K562 (cell line): ENCODE measurements around the gene MSANTD1. TPM values are rescaled to one million over a fixed set of nuclear protein-coding genes. Genes with fewer than 3 reads are reported as not detected.

Experiments
- ATAC-seq: fragments of 200-7000 bp; cut with Tn5 transposase; 3 replicates; pipeline ENCODE4 v1.9.1; 2020; ENCODE audit warnings: moderate library complexity
- BruUV-seq: library from RNA; stranded (reverse); fragments of 400-500 nt; replicated peaks from 2 replicates; lab custom pipeline; 2021; lab: Mats Ljungman, UMichigan
- CTCF ChIA-PET: fragments of 300-600 bp; formaldehyde crosslinking; extraction: SDS; loops from one replicate; lab custom pipeline; 2021; ENCODE audit warnings: low intra/inter-chr PET ratio; lab: Yijun Ruan, JAX
- POLR2A ChIA-PET: fragments of 300-600, 350-650 bp; sonication (Branson Sonifier 250); formaldehyde crosslinking; extraction: SDS; loops from one replicate; lab custom pipeline; 2021; ENCODE audit warnings: antibody characterized with exemption, inconsistent platforms; lab: Yijun Ruan, JAX
- DNase-seq, 4 experiments: peaks; one replicate each; pipeline versions ENCODE4 v3.0.0 to v3.0.0-alpha.2; 2011 to 2018; ENCODE audit warnings: low spot score in 3 of 4, mixed read lengths in 3 of 4; ENCODE audit errors: extremely low read depth in 1 of 4
- FAIRE-seq: peaks from 2 replicates; lab custom pipeline; 2011; peaks lifted over from hg19 to GRCh38; lab: Jason Lieb, UNC
- H2AFZ ChIP-seq: 2 replicates; pipeline ENCODE4 v1.6.0; 2011; ENCODE audit warnings: low read depth, low read length, control low read depth, inconsistent platforms
- H3K27ac ChIP-seq: fragments of 200-600 bp; 3 replicates; pipeline ENCODE4 v1.8.0; 2011; ENCODE audit warnings: low read depth, mild to moderate bottlenecking, control low read depth, inconsistent platforms, low read length, moderate library complexity, mixed read lengths; ENCODE audit errors: extremely low read depth
- H3K27me3 ChIP-seq, 2 experiments: fragments of 300-600 bp in 1 of 2; 2 replicates in 1 of 2; 3 replicates in 1 of 2; pipeline versions ENCODE4 v1.6.0 to v1.8.0; 2011; ENCODE audit warnings: inconsistent platforms in 2 of 2, low read length in 2 of 2, mild to moderate bottlenecking in 1 of 2, mixed read lengths in 1 of 2, moderate library complexity in 1 of 2; ENCODE audit not compliant: control insufficient read depth in 2 of 2, insufficient read depth in 2 of 2
- H3K36me3 ChIP-seq: fragments of 300-600 bp; 3 replicates; pipeline ENCODE4 v1.8.0; 2011; ENCODE audit warnings: mild to moderate bottlenecking, low read length, inconsistent platforms; ENCODE audit not compliant: control insufficient read depth, insufficient read depth
- H3K4me1 ChIP-seq, 2 experiments: fragments of 200-600 bp in 1 of 2; replicated peaks in 1 of 2; 2 replicates in 1 of 2; 3 replicates in 1 of 2; pipeline versions ENCODE4 v1.5.1 to v1.8.0; 2011; ENCODE audit warnings: inconsistent platforms in 2 of 2, low read length in 2 of 2, mild to moderate bottlenecking in 1 of 2, mixed read lengths in 1 of 2, moderate library complexity in 1 of 2; ENCODE audit not compliant: control insufficient read depth in 2 of 2, insufficient read depth in 2 of 2
- H3K4me2 ChIP-seq: 2 replicates; pipeline ENCODE4 v1.6.1; 2011; ENCODE audit warnings: low read length, control low read depth, inconsistent platforms, mixed read lengths; ENCODE audit not compliant: insufficient read depth
- H3K4me3 ChIP-seq: fragments of 200-600 bp; sonication (generic), shearing (Covaris generic); 2 replicates; pipeline ENCODE4 v1.5.1; 2016; ENCODE audit warnings: control low read depth, inconsistent platforms
- H3K79me2 ChIP-seq: fragments of 200-600 bp; 3 replicates; pipeline ENCODE4 v1.8.0; 2011; ENCODE audit warnings: low read length, inconsistent platforms; ENCODE audit not compliant: control insufficient read depth, insufficient read depth
- H3K9ac ChIP-seq, 2 experiments: 2 replicates each; pipeline versions ENCODE4 v1.6.0 to v1.6.1; 2011; ENCODE audit warnings: low read depth in 2 of 2, low read length in 2 of 2, control low read depth in 1 of 2, inconsistent platforms in 1 of 2, mild to moderate bottlenecking in 1 of 2, mixed read lengths in 1 of 2; ENCODE audit not compliant: insufficient read depth in 1 of 2
- H3K9me1 ChIP-seq: one replicate; pipeline ENCODE4 v1.6.0; 2011; ENCODE audit warnings: inconsistent platforms, mild to moderate bottlenecking, low read length, moderate library complexity; ENCODE audit not compliant: control insufficient read depth, insufficient read depth
- H3K9me3 ChIP-seq: replicated peaks from 2 replicates; pipeline ENCODE4 v1.5.1; 2011; ENCODE audit warnings: low read depth, low read length, inconsistent platforms; ENCODE audit not compliant: control insufficient read depth, insufficient read depth
- H4K20me1 ChIP-seq: replicated peaks from 2 replicates; pipeline ENCODE4 v1.6.1; 2011; ENCODE audit warnings: low read length, inconsistent platforms, mixed read lengths; ENCODE audit not compliant: control insufficient read depth, insufficient read depth
- ARID2 ChIP-seq: fragments of 450-650 bp; IDR thresholded peaks from 2 replicates; pipeline ENCODE4 v1.6.1; 2017; ENCODE audit warnings: antibody characterized with exemption, mild to moderate bottlenecking
- CHCHD3 ChIP-seq: fragments of 250-450 bp; sonication (Bioruptor Pico); IDR thresholded peaks from 2 replicates; pipeline ENCODE4 v2.1.2; 2022; ENCODE audit warnings: mild to moderate bottlenecking
- HIVEP1 ChIP-seq: fragments of 250-450 bp; sonication (Bioruptor Pico); IDR thresholded peaks from 2 replicates; pipeline ENCODE4 v1.4.0; 2020; ENCODE audit warnings: mild to moderate bottlenecking
- HMG20A ChIP-seq: fragments of 450-650 bp; formaldehyde crosslinking; conservative IDR thresholded peaks from 2 replicates; pipeline ENCODE4 v1.4.0; 2020; ENCODE audit warnings: mild to moderate bottlenecking, mixed read lengths
- MTA2 ChIP-seq: fragments of 450-650 bp; IDR thresholded peaks from 2 replicates; pipeline ENCODE4 v1.6.1; 2016; ENCODE audit warnings: low read depth
- MTA3 ChIP-seq: fragments of 450-650 bp; formaldehyde crosslinking; IDR thresholded peaks from 2 replicates; pipeline ENCODE4 v1.6.1; 2017; ENCODE audit warnings: mild to moderate bottlenecking, borderline replicate concordance
- RBM25 ChIP-seq: fragments of 200-400 bp; formaldehyde crosslinking; IDR thresholded peaks from 2 replicates; pipeline ENCODE4 v1.6.1; 2018; ENCODE audit warnings: low read length, low read depth, moderate library complexity; ENCODE audit not compliant: severe bottlenecking
- RUNX1 ChIP-seq: sonication (generic); IDR thresholded peaks from 2 replicates; pipeline ENCODE4 v1.6.1; 2016; ENCODE audit warnings: antibody characterized with exemption, low read depth
- SMAD3 ChIP-seq: fragments of 450-650 bp; formaldehyde crosslinking; conservative IDR thresholded peaks from 2 replicates; pipeline ENCODE4 v1.4.0; 2020; ENCODE audit warnings: mild to moderate bottlenecking
- ZC3H4 ChIP-seq: sonication (generic); formaldehyde crosslinking; IDR thresholded peaks from 2 replicates; pipeline ENCODE4 v1.9.0; 2021; ENCODE audit warnings: missing genetic modification reagents, borderline replicate concordance
- ZNF174 ChIP-seq: fragments of 250-450 bp; sonication (Bioruptor Pico); IDR thresholded peaks from 2 replicates; pipeline ENCODE4 v1.4.0; 2020; ENCODE audit warnings: mild to moderate bottlenecking
- WGBS: fragments of 100-300 bp; shearing (Covaris generic); methylation state at CpG from one replicate; pipeline ENCODE4 v1.1.6; 2016; ENCODE audit warnings: low coverage, mixed read lengths; ENCODE audit not compliant: insufficient coverage; ENCODE audit errors: missing lambda C conversion rate; 5-methylcytosine and 5-hydroxymethylcytosine counted together
- in situ Hi-C: fragments of 300-500 bp; cut with MboI; formaldehyde crosslinking; loops from 4 replicates; pipeline ENCODE4 v1.15.0; 2018; ENCODE audit warnings: inconsistent platforms, mixed read lengths
- intact Hi-C: fragments of 100-400 bp; cut with micrococcal nuclease; formaldehyde crosslinking; loops from 2 replicates; pipeline ENCODE4 v1.14.2; 2022
- polyA plus RNA-seq, 8 experiments: library from polyadenylated mRNA; depleted of rRNA in 4 of 8; stranded (reverse) in 5 of 8; unstranded in 3 of 8; fragments of >200 nt; fragmentation: Nextera tagmentation in 2 of 8; fragmentation: Illumina TruSeq in 1 of 8; extraction: Ambion mirVana in 2 of 8; extraction: Trizol in 1 of 8; gene quantifications; 2 replicates each; pipeline versions ENCODE4 v1.2.1 to v1.2.3, GENCODE V29; 2011 to 2014; ENCODE audit warnings: inconsistent platforms in 1 of 8, missing spikeins in 1 of 8
- total RNA-seq, 7 experiments: library from RNA; depleted of rRNA in 6 of 7; stranded (reverse); fragments of >200 nt in 6 of 7; fragmentation: Illumina TruSeq in 2 of 7; extraction: Trizol in 2 of 7; gene quantifications; 2 replicates each; pipeline versions ENCODE4 v1.2.1 to v1.2.3, GENCODE V29; 2011 to 2021; ENCODE audit warnings: low replicate concordance in 1 of 7
- TF ChIP-seq, protein P1 (sequence below): fragments of 450-650 bp; formaldehyde crosslinking; IDR thresholded peaks from 2 replicates; pipeline ENCODE4 v1.4.0; 2020; ENCODE audit warnings: mild to moderate bottlenecking
- TF ChIP-seq, protein P2 (sequence below), 2 experiments: fragments of 150-350 bp in 1 of 2; IDR thresholded peaks; 2 replicates each; pipeline ENCODE4 v1.6.1; 2012 to 2016; ENCODE audit warnings: low read depth in 2 of 2, low read length in 2 of 2, mild to moderate bottlenecking in 1 of 2, moderate library complexity in 1 of 2
- TF ChIP-seq, protein P3 (sequence below): sonication (generic); formaldehyde crosslinking; IDR thresholded peaks from 2 replicates; pipeline ENCODE4 v1.8.0; 2022; ENCODE audit warnings: mild to moderate bottlenecking, low read depth, missing genetic modification reagents

MSANTD1 gene
- total and polyA plus RNA-seq, 9 of the 15 experiments (the other 6 are each of a cell fraction or from before 2014, with no cell fraction given): 0.04 to 0.09 (median 0.07) TPM; not detected in 6

DNA sequence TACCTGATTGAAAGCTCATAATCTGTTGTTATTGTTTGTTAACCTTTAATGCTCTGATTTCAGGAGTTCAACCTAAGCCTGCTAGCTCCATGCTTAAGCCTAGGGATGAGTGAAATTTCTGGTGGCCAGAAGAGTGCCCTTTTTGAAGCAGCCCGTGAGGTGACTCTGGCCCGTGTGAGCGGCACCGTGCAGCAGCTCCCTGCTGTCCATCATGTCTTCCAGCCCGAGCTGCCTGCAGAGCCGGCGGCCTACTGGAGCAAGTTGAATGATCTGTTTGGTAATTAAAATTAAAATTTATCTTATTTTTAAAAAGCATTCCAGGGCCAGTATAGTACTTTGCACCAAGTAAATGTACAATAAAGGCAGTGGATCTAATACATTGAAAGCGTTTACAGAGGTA, 37.1 kb upstream of the MSANTD1 start:
- intact Hi-C loops: no loop called here
- peaks cover 61% of the 10 kb centered on the region; the same call in 2 of the 3 replicates for H3K36me3 ChIP-seq
- POLR2A ChIA-PET: no interaction called here

More for the DNA sequence above, 37.1 kb upstream of the MSANTD1 start:
- CTCF ChIA-PET: no interaction called here
- no peaks in the 10 kb centered on the region for H3K79me2 ChIP-seq
- WGBS: 89% methylated on average over 8 of the region's 8 CpGs
- ATAC-seq (no peak), FAIRE-seq (no peak), DNase-seq (no peak)
- no peaks in the 10 kb centered on the region for H3K4me1 ChIP-seq
- H3K4me2 ChIP-seq: no peak overlapping the region
- no peaks in the 10 kb centered on the region for H3K27me3 ChIP-seq
- H4K20me1 ChIP-seq: no peaks in the 10 kb centered on the region
- no peak overlapping the region for H3K9ac ChIP-seq
- TF ChIP-seq ARID2 (no peak), RBM25 (no peak), RUNX1 (no peak), ZC3H4 (CRISPR knock-in tag) (no peak), HMG20A (CRISPR knock-in tag) (no peak), CHCHD3 (CRISPR knock-in tag) (no peak), HIVEP1 (CRISPR knock-in tag) (no peak), MTA3 (no peak), MTA2 (no peak), ZNF174 (CRISPR knock-in tag) (no peak), SMAD3 (no peak)
- TF ChIP-seq, protein P1, sequence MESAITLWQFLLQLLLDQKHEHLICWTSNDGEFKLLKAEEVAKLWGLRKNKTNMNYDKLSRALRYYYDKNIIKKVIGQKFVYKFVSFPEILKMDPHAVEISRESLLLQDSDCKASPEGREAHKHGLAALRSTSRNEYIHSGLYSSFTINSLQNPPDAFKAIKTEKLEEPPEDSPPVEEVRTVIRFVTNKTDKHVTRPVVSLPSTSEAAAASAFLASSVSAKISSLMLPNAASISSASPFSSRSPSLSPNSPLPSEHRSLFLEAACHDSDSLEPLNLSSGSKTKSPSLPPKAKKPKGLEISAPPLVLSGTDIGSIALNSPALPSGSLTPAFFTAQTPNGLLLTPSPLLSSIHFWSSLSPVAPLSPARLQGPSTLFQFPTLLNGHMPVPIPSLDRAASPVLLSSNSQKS (CRISPR knock-in tag): no peak
- TF ChIP-seq, protein P2, sequence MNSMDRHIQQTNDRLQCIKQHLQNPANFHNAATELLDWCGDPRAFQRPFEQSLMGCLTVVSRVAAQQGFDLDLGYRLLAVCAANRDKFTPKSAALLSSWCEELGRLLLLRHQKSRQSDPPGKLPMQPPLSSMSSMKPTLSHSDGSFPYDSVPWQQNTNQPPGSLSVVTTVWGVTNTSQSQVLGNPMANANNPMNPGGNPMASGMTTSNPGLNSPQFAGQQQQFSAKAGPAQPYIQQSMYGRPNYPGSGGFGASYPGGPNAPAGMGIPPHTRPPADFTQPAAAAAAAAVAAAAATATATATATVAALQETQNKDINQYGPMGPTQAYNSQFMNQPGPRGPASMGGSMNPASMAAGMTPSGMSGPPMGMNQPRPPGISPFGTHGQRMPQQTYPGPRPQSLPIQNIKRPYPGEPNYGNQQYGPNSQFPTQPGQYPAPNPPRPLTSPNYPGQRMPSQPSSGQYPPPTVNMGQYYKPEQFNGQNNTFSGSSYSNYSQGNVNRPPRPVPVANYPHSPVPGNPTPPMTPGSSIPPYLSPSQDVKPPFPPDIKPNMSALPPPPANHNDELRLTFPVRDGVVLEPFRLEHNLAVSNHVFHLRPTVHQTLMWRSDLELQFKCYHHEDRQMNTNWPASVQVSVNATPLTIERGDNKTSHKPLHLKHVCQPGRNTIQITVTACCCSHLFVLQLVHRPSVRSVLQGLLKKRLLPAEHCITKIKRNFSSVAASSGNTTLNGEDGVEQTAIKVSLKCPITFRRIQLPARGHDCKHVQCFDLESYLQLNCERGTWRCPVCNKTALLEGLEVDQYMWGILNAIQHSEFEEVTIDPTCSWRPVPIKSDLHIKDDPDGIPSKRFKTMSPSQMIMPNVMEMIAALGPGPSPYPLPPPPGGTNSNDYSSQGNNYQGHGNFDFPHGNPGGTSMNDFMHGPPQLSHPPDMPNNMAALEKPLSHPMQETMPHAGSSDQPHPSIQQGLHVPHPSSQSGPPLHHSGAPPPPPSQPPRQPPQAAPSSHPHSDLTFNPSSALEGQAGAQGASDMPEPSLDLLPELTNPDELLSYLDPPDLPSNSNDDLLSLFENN (IDR thresholded peaks at IDR 0.05; ENCODE audit: low read depth in 2 of 2, low read length in 2 of 2): no peak
- TF ChIP-seq, protein P3, sequence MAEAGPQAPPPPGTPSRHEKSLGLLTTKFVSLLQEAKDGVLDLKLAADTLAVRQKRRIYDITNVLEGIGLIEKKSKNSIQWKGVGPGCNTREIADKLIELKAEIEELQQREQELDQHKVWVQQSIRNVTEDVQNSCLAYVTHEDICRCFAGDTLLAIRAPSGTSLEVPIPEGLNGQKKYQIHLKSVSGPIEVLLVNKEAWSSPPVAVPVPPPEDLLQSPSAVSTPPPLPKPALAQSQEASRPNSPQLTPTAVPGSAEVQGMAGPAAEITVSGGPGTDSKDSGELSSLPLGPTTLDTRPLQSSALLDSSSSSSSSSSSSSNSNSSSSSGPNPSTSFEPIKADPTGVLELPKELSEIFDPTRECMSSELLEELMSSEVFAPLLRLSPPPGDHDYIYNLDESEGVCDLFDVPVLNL (CRISPR knock-in tag): no peak
- H3K9me3 ChIP-seq: no peaks in the 10 kb centered on the region
- in situ Hi-C loops: no loop called here
- no peak overlapping the region for H3K4me3 ChIP-seq
- H2AFZ ChIP-seq: no peak overlapping the region
- no peak overlapping the region for H3K27ac ChIP-seq
- no TSS peak for BruUV-seq
- no peaks in the 10 kb centered on the region for H3K9me1 ChIP-seq
